Measurements from ENCODE around the gene FST. TPM values are rescaled to one million over a fixed set of nuclear protein-coding genes. Genes with fewer than 3 reads are reported as not detected.

Gene FST
- total RNA-seq, 1 donor from 2014 or later = not detected

DNA sequence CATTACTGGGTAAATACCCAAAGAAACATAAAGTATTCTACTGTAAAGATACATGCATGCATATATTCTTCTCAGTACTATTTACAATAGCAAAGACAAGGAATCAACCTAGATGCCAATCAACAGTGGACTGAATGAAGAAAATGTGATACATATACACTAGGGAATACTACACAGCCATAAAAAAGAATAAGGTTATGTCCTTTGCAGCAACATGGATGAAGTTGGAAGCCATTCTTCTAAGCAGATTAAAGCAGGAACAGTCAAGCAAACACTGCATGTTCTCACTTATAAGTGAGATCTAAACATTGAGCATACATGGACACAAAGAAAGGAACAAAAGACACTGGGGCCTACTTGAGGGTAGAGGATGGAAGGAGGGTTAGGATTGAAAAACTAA lies 40.4 kb downstream of the FST start:
- peaks cover 12% of the 10 kb centered on the region for H3K9me3 Mint-ChIP-seq
- H3K27ac Mint-ChIP-seq = no peak overlapping the region
- DNase-seq = no peak
- intact Hi-C loops (cut with micrococcal nuclease) = no loop called here
- ATAC-seq (ENCODE audit: low read depth) = no peak
- H3K4me1 Mint-ChIP-seq = no peaks in the 10 kb centered on the region
- ChIA-PET CTCF (no interaction called here), POLR2A (no interaction called here)
- H3K27me3 Mint-ChIP-seq = no peaks in the 10 kb centered on the region
- TF ChIP-seq, protein P1, sequence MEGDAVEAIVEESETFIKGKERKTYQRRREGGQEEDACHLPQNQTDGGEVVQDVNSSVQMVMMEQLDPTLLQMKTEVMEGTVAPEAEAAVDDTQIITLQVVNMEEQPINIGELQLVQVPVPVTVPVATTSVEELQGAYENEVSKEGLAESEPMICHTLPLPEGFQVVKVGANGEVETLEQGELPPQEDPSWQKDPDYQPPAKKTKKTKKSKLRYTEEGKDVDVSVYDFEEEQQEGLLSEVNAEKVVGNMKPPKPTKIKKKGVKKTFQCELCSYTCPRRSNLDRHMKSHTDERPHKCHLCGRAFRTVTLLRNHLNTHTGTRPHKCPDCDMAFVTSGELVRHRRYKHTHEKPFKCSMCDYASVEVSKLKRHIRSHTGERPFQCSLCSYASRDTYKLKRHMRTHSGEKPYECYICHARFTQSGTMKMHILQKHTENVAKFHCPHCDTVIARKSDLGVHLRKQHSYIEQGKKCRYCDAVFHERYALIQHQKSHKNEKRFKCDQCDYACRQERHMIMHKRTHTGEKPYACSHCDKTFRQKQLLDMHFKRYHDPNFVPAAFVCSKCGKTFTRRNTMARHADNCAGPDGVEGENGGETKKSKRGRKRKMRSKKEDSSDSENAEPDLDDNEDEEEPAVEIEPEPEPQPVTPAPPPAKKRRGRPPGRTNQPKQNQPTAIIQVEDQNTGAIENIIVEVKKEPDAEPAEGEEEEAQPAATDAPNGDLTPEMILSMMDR (IDR thresholded peaks at IDR 0.05) = no peak
- H3K4me3 Mint-ChIP-seq = no peak overlapping the region
- H3K36me3 Mint-ChIP-seq (ENCODE audit: low read depth) = no peaks in the 10 kb centered on the region

Other genes starting within 250 kb of the FST start
- 35.6 and 40.9 TPM in 2 replicates for gene NDUFS4, start 80.0 kb downstream of the FST start, total RNA-seq

Data from activated B cell treated with CpG ODN at 0.5 μM for 24 hours (primary cell).